GM15510 (cell line): ENCODE measurements around the gene RNPEP.

Experiments used
- POLR2A ChIP-seq: IDR thresholded peaks from 3 replicates; pipeline ENCODE4 v1.6.1; 2011; ENCODE audit warnings: borderline replicate concordance; ENCODE audit not compliant: insufficient read length; ENCODE audit errors: extremely low read depth

RNPEP gene

DNA sequence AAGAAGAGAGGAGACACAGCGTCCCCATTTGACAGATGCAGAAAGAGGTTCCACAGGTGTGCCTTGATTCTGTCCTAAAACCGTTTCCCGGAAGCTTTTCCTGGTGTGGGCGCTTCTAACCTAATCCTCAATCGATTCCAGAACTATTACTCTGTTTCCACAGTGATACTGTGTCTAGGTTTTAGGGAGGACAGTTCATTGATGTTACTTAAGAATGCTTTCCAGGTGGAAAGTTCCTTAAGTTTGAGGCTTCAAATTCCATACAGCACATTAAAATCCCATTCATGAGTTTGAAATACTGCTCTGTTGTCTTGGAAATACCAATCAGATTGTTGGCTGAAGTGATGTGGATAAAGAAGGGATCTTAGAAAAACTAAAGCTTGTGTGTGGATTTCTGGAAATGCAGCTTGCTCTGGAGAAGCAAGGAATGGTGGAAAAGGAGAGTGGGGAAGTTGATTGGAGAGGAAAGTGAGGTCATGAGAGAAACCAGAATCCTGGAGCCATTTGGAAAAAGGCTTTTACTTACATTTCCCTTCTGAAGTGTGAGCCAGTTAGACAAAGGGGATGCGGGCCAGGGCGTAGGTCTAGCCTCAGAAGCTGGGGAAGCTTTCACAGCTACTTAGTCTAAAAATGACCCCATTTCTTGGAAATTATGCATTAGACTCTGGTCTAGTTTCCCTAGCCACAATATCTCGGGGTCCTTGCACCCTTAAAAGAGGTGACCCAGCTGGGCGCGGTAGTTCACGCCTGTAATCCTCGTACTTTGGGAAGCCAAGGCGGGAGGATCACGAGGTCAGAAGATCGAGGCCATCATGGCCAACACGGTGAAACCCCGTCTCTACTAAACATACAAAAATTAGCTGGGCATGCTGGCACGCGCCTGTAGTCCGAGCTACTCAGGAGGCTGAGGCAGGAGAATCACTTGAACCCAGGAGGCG lies 34.6 kb downstream of the RNPEP start:
- no peak for TF ChIP-seq POLR2A

DNA sequence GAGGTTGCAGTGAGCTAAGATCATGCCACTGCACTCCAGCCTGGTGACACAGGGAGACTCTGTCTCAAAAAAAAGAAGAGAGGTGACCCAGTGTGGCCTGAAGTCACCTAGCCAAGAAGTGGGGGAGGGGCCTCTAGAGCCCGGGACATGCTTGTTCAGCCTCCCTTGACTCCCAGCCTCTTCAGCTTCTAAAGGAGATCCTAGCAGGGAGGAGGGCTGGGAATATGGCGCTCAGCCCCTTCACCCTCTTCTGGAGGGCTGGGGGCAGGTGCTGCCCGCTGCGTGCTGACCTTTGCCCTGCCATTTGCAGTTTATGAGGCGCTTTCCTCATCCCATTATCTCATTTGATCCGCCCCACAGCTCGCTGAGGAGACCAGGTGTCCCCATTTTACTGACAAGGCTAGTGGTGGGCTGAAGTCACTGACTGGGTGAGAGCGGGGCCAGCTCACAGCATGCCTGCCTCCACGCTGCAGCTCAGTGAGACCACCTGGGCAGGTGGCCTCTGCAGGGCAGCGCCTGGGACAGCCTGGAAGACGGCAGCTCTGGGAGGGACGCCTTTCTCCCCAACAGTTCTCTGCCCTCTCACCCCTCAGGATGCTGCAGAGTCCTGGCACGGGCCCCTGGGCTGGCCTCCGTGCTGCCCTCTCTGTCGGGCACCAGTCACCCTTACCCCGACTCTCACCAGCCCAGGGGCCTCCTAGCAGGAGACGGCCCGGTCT lies 35.5 kb downstream of the RNPEP start:
- no peak for TF ChIP-seq POLR2A

DNA sequence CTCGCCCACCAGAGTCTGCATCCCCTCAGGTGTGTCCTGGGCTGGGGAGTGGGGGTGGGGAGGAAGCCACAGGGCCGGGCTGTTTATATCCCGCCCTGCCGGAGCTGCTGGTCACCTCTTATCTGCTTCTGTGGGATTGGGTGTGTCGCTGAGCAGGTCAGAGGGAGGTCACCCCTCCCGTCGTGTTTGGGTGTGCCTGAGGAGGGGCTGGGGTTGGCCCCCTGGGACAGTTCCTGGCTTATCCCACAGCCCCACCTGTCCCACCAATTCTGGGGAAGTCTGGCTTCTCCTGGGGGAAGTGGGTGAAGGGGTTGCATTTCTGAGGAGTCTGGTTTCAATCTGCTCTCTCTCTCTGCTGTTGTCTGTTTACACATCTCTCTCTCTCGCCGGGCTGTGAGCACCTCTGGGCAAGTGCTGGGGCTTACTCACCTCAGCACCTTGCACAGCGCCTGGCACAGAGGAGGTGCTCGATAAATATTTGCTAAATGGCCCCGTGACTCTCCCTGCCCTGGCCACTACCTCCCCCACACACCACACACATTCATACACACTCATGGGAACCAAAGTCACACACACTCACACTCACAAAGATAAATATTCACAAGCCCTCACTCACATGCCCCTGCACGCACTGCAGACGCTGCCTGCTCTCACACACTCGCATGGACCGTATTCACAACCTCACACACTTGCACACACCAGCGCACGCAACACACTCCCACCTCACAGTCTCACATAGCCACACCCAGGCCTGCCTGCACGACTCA lies 36.2 kb downstream of the RNPEP start:
- TF ChIP-seq POLR2A: no peak

DNA sequence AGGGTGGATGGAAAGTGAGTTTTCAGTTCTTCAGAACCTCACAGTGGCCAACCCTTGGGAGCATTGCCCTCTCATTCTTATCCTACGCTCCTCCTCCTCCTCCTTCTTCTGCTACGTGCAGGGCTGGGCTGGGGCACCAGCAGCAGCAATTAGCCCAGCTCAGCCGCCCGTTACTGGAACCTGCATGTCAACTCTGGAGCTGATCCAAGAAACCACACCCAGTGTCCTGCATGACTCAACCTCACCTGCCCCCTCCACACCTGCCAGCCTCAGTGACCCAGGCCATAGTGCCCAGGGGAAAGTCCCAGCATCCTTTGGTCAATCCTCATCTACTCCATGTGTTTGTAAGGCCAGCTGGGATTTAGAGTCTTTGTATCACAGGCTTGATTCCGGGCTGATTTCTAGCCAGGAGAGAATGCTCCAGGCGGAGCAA lies 40.6 kb downstream of the RNPEP start:
- no peak for TF ChIP-seq POLR2A

DNA sequence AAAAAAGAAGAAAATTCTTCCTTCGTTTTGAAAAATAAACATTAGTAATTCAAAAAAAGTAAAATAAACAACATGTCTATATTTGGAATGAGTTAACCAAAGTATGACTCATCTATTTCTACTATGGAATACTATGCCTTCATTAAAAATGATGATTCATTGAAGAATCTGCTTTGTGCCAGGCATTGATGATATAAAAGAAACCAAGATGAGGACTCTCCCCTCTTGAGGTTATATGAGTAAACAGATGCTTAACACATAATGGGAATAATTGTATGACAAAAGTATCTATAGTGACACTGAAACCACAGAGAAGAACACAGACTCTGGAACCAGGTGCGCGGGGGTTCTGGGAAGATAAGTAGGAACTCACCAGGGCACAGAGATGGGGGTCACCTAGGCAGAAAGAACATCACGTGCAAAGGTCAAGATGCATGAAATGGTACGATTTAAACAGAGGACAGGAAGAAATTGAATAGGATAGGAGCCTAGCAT lies 46.8 kb downstream of the RNPEP start:
- TF ChIP-seq POLR2A: no peak

DNA sequence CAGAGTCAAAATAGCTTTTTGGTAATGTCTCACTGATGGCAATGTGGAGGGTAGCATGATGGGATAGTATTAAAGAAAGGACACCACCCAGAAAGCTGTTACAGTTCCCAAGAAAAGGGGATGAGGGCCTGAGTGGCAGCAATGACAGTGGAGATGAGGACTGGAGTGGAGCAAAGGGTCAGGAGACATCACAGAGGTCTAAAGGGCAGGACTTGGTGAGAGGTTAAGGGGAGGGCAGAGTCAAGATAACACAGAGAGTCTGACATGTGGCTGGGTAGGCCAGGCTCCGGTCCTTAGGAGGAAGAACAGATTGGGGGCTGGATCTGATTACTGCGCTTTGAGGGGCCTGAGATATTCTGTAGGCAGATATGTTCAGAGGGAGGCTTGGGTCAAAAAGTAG lies 47.3 kb downstream of the RNPEP start:
- TF ChIP-seq POLR2A: no peak

DNA sequence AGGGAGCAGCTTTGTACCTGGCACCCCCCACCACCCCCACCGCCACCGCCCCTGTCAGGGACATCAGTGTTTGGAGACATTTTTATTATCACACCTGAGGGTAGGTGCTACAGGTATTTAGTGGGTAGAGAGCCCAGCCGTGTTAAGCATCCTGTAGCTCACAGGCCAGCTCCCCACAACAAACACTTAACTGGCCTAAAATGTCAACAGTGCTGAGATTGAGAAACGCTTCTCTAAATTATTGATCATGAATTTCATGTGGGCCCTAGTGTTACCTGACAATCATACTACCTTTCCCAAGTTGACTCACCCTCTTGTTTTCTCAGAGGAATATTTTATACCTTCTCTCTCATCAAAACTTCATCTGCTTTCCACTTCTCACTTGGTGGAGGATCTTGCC lies 49.3 kb downstream of the RNPEP start:
- TF ChIP-seq POLR2A: no peak

DNA sequence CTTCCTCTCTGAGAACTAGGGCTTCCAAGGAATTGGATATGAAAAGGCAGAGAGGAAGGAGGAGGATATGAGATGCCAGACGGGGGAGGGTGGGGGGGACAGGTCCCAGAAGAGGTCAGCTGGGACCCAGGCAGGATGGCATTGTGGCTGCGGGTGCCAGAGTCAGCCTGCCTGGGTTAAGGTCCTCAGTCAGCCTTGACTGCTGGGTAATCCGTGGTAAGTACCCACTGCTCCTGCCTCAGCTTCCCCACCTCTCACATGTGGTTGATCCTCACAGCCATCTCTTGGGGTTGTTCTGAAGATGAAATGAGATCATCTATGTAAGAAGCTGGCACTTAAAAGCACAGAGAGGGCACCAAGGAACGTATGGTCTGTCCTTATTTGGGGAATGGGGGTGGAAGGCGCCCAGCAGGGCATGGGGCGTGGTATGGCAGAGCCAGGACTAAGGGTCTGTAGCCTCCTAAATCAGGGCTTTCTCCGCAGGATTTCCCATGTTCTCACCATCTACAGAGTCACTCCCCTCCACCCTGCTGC lies 51.8 kb downstream of the RNPEP start:
- TF ChIP-seq POLR2A: no peak

DNA sequence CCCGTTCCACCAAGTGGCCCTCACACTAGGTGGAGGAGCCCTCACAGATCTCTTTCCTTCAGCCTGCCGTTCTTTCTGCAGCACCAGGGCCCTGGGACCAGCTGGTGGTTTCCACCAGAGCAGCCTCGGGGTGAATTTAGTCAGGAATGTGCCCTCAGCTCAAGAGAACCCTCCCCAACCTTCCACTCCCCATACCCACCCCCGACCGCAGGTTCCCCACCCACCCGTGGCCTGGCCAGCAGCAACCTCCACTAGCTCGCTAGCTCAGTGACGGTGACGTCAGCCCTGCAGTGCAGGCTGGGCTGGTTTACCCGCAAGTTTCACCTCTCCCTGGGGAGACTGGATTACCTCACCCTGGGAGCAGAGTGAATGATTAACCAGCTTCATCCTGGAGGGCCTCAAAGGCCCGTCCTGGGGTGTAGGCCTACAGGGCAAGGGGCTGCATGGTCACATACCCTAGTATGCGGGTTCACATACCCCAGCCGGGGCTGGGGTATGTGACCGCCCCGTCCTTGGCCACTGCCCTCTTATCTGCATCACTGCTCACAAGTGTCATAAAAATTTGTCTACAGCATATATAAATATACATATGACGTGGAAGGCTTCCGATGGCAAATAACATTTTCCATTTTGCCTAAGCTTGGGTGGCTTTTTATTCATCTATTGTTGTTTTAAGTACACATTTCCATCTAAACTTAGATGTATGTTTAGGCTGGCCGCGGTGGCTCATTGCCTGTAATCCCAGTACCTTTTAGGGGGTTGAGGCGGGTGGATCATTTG lies 52.4 kb downstream of the RNPEP start:
- TF ChIP-seq POLR2A: no peak

DNA sequence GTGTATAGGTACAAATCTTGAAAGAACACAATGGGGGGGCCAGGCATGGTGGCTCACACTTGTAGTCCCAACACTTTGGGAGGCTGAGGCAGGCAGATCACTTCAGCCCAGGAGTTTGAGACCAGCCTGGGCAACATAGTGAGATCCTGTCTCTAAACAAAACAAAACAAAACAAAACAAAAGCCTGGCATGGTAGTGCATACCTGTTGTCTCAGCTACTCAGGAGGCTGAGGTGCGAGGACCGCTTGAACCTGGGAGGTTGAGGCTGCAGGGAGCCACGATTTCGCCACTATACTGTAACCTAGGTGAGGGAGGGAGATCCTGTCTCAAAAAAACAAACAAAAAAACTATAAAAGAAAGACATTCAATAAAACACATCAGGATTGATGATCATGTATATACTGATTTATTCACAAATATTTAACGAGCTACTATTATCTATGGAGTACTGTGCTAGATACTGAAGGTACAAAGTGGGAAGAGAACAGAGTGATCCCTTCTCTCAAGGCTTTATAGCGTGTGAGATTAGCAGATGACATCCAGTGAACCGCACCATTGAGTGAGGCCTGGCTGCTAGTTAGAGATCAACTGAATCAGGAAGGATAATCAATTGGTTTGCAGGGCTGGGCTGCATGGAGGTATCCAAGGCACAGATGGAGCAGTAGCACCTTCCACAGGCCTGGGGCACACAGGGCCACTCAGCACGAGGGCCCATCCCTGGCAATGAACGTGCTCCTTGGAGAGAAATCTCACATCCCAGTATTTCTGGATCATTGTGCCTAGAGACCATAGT lies 54.3 kb downstream of the RNPEP start:
- TF ChIP-seq POLR2A: no peak

DNA sequence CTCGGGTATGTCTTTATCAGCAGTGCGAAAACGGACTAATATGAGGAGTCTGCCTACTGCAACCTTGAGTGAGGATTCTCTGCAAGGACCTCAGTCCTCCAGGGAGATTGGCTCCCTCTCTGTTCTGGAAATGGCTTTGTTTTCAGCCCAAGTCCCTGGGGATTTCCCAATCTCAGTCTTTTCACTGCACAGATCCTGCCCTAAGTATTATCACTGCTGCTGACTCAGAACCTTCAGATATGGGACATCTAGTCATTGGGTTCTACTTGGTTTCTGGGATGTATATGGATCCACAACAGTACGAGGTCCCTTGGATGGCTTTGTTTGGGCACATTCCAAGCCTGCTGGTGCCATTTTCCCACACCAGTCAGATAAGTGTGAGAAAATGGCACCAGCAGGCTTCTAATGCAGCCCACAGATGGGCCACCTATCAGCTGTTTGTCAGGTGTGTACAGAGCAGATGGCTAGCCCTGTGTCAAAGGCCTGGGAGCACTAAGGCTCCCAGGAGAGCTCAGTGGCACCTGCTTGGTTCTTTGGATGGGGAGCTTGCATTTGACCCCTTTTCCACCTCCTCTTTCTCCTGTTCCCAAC lies 55.4 kb downstream of the RNPEP start:
- TF ChIP-seq POLR2A: no peak

DNA sequence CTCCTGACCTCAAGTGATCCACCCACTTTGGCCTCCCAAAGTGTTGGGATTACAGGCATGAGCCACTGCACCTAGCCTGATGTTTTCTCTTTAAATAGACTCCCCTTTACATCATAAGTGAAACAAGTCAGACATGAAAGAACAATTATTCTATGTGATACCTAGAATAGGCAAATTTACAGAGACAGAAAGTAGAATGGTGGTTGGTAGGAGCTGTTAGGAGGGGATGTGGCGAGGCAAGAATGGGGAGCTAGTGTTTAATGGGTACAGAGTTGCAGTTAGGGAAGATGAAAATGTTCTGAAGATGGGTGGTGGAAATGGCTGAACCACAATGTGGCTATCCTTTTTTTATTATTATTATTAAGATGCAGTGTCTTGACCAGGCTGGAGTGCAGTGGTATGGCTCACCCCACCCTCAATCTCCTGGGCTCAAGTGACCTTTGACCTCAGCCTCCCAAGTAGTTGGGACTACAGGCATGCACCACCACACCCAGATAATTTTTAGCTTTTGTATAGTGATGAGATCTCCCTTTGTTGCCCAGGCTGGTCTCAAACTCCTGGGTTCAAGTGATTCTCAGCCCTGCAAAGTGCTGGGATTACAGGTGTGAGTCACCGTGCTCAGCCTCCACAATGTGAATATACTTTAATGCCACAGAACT lies 56.4 kb downstream of the RNPEP start:
- no peak for TF ChIP-seq POLR2A
